Pulmonary artery endothelial cell (primary cell): Measurements from ENCODE around the gene SPECC1. TPM values are rescaled to one million over a fixed set of nuclear protein-coding genes. Genes with fewer than 3 reads are reported as not detected.
"Not testable (repeated sequence)": the region's sequence is repeated elsewhere in the genome, so short reads cannot be mapped to it uniquely, and the experiment has no call there.

Experiments used
- DNase-seq: peaks from one replicate; pipeline ENCODE4 v3.0.0-alpha.2; 2011; ENCODE audit warnings: low read depth, low spot score
- total RNA-seq: library from RNA; depleted of rRNA; stranded (reverse); fragments of >200 nt; gene quantifications from 2 replicates; pipeline ENCODE4 v1.2.3, GENCODE V29; 2014

SPECC1 gene, protein sequence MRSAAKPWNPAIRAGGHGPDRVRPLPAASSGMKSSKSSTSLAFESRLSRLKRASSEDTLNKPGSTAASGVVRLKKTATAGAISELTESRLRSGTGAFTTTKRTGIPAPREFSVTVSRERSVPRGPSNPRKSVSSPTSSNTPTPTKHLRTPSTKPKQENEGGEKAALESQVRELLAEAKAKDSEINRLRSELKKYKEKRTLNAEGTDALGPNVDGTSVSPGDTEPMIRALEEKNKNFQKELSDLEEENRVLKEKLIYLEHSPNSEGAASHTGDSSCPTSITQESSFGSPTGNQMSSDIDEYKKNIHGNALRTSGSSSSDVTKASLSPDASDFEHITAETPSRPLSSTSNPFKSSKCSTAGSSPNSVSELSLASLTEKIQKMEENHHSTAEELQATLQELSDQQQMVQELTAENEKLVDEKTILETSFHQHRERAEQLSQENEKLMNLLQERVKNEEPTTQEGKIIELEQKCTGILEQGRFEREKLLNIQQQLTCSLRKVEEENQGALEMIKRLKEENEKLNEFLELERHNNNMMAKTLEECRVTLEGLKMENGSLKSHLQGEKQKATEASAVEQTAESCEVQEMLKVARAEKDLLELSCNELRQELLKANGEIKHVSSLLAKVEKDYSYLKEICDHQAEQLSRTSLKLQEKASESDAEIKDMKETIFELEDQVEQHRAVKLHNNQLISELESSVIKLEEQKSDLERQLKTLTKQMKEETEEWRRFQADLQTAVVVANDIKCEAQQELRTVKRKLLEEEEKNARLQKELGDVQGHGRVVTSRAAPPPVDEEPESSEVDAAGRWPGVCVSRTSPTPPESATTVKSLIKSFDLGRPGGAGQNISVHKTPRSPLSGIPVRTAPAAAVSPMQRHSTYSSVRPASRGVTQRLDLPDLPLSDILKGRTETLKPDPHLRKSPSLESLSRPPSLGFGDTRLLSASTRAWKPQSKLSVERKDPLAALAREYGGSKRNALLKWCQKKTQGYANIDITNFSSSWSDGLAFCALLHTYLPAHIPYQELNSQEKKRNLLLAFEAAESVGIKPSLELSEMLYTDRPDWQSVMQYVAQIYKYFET
- 1.1 and 1.2 TPM in 2 replicates for total RNA-seq

DNA sequence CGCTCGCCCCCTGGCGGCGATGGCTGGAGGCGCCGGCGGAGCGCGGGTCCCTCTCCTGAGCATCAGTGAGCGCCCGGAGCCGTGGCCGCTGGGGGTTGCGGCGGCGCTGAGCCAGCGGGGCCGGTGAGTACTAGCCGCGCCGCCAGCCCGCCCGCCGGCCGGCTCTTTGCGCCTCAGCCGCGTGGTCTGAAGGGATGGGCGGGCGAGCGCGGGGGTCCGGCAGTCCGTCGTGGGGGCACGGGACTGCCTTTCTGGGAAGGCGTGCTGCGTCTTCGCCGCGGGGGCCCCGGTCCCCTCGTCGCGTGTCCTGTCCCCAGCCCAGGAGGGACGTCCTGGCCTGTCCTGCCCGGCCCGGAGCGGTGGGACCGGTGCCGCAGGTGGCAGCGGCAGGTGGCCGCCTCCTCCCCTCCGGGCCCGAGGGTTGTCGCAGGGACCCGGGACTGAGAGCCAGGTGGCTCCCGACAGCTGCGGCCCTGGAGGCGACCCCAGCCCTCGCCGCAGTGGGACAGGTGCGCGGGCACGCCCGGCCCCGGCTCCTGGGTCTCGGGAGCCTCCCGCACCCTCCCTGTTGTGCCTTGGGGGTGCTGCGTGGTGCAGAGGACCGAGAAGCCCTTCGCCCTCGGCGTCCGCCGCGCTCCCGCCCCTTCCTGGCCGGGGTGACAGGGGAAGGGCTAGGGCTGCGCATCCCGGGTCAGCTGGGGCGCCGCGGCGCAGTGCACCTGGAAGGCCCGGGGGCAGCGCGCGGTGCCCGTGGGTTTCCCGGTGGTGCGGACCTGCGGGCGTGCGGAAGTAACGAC is at the start of gene SPECC1:
Gene SPECC1, plus strand, starts transcription at position 58 of the 797 bp plus-strand sequence. CDS start 87,293 bp downstream, outside the sequence.
- DNase-seq: no peak

DNA sequence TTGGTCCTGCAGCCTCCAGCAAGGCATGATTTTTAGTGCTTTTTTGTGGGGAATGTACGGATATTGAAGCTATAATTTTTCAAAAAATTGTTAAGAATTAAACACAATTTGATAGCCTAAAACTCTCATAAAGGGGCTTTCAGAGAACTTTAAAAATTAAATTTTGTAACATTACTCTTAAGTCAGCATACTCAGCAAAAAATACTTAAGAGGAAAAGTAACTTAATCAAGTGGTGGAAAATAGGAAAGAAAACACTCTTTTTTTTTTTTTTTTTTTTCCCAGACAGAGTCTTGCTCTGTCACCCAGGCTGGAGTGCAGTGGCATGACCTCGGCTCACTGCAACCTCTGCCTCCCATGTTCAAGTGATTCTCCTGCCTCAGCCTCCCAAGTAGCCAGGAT is 46.2 kb upstream of the SPECC1 start:
- DNase-seq: not testable (repeated sequence)

DNA sequence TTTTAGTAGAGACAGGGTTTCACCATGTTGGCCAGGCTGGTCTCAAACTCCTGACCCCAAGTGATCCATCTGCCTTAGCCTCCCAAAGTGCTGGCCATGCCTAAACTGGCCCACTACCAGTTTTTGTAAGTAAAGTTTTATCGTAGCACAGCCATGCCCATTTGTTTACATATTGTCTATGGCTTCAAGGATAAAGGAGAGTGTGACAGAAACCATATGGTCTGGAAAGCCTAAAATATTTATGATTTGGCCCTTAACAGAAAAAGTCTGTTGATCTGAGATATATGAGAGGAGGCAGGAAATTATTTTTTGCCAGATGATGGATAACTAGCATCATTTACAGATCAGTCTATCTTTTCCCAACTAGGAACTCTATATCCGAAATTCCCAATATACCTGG is 36.0 kb upstream of the SPECC1 start:
- DNase-seq: no peak

DNA sequence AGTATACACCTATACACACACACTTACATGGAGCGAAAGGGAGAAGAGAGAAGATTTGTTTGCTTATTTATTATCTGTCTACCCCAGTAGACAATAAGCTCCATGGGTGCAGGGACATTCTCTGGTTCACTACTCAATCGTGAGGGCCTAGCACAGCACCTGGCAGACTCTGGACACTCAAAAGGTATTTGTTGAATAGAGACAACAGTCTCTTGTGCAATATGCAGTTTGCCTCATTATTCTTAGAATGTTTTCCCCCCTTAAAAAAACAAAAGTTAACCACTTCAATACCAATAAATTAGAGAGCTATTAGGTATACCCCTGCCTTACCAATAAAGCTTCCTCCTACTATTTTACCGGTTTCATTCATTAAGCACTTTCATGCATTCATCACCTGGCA is 33.6 kb upstream of the SPECC1 start:
- DNase-seq: no peak

DNA sequence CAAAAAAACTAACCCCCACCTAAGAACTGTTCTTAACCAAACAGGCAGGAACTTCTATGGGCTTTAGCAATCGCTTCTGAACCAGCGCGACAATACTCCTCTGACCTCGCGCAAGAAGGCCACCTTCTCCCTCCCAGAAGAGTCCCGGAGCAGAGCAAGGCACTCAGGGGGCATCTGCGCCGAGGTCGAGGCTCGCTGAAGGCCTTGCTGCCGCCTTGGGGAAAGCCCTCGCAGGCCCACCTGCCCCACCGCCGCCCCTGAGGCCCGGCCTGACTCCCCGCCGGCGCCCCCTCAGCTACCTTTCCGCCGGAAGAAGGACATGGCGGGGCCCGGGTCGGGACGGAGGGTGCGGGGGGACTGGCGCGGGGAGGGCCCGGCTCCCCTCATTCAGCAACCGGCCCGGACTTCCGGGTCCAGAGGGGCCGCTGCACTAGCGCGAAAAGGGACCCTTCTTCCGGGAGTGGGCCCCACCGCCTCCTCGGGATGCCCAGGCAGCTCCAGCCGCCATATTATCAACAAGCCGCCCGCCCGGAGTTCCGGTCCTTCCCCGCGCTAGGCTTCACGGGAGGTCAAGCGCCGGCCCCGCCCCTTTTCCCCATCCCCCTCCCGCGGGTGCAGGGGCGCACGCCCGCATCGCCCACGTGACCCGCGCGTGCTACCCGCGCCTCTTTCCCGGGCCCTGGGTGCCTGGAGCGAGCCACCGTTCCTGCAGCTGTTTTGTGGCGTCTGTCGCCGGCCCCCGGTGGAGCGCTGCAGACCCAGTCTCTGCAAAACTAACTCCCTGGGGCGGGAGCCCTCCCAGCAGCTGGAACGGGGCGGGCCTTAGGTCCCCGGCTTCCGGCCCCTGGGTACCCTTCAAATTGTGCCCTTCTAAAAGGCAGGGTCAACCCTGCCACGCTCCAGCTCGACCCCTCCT is 31.6 kb upstream of the SPECC1 start, which contains the start of gene AKAP10:
Gene AKAP10, minus strand, starts transcription at position 536 of the 916 bp plus-strand sequence. Its CDS starts 149 bp downstream, at position 387.
- DNase-seq: peak; percentile 15

DNA sequence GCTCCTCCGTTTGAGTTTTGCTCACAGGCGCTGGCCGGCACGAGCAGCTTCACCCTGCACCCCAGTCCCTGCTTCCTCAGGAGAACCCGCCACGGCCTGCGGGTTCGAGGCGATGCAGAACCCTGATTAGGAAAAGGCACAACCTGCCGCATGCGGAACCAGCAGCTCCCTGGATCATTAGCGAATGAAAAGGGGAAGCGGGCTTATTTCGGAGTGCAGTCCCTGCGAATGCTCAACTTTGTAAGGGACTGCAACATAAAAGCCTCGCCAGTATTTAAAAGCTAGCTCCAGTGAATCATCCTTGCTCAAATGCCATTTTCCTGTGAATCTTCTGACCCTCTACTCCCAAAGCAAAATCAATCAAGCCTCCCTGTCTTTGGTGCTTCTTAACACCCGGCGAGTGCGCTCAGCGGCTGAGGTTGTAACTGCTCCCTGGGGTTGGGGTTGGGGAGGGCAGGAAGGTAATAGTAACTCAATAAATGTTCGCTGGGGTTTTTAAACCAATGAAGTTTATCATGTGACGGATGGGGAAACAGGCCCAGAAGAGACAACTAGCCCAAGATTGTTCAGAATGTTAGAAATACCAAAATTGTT is 30.9 kb upstream of the SPECC1 start:
- DNase-seq: no peak

DNA sequence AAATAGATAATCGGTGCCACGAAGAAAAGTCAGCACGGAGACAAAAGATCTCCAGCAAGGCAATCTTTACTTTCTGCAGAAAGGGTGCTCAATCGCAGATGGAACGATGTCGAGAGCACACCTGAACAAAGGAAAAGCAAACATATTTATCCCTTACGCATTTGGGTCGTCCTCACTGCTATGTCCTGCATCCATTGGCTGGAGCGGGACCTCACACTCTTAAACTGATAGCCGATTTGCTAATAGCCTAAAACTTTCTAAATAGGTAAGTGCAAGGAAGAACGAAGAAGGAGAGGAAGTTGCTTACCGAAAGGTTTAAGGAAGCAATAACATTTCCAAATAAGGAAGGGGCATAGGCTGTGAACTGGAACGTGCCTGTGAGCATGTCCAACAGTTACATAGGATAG is 30.4 kb upstream of the SPECC1 start:
- no peak for DNase-seq

DNA sequence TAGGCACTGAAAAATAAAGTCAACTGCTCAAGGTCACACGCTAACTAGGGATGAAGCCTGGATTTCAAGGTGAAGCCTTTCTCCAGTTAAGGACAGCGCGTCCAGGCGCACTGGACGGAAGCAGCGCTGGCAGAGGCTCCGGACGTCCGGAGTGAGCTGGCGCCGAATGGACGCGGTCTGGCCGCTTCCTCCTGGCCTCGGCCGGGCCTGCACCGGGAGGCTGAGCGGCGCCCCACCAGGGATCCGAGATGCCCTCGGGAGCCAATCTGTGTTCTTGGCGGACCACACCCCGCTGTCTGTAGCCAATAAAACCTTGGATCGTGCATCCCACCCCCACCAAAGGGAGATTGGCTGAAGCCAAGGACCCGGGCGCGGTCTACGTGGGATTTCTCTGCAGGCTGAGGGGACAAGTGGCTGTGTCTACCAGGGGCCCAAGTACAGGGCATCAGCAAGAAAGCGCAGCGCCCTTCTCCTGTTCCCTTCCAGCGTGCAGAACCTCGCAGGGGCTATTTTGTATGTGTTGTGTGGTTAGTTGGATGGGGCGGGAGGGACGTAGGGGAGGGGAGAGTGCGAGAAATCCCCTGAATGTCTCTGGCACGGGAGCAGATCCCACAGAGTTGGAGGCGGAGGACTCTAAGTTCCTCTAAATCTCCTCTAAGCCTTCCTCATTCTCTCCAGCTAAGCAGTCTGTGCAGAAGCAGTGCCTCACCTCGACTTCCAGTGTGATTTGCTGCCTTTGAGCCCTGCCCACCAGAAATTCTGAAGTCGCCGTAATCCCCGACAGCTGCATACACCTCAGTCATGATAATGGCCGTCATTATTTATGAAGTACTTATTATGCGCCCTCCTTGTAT is 29.0 kb upstream of the SPECC1 start:
- DNase-seq: no peak

DNA sequence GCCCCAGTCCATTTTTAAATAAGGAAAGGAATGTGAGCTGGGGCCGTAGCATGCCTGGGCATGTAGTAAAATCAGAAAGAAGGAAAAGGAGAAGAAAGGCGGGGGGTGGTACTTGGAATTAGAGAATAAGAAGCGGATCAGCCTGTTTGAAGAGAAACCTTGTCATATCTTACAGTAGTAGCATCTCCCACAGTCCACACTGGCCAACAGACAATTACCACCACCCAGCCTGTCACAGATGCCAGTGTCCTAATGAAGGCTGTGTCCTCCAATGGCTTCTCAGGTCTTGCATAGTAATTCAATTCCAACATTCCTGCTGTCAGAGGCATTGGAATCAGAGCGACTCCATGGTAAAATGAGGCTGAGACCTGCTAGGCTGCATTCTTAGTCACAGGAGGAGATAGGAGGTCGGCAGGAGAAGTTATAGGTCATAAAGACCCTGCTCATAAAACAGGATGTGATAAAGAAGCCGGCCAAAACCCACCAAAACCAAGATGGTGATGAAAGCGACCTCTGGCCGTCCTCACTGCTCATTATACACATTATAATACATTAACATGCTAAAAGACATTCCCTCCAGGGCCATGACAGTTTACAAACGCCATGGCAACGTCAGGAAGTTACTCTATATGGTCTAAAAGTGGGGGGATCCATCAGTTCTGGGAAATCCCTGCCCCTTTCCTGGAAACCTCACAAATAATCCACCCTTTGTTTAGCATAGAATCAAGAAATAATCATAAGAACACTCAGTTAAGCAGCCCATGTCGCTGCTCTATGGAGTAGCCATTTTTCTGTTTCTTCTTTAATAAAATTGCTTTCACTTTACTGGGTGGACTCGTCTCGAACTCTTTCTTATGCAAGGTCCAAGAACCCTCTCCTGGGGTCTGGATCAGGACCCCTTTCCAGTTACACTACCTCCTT is 22.0 kb upstream of the SPECC1 start:
- DNase-seq: no peak

DNA sequence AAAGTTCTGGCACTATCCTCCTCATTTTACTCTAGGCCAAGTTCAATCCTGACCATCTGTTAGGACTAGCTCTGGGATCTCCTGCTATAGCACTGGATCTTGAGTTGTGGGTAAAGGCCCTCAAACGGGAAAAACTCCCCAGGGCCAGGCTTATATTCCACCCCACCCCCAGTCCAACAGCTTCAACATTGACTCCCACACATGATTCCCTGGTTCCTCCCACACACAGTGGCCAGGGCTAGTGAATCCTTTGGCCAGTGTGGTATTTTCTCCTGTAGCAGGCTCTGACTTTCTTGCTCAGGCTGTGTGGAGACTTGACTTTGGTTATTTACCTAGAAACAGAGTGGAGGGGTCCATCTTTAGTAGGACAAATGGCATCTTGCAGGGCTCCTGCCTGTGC is 21.3 kb upstream of the SPECC1 start:
- no peak for DNase-seq

DNA sequence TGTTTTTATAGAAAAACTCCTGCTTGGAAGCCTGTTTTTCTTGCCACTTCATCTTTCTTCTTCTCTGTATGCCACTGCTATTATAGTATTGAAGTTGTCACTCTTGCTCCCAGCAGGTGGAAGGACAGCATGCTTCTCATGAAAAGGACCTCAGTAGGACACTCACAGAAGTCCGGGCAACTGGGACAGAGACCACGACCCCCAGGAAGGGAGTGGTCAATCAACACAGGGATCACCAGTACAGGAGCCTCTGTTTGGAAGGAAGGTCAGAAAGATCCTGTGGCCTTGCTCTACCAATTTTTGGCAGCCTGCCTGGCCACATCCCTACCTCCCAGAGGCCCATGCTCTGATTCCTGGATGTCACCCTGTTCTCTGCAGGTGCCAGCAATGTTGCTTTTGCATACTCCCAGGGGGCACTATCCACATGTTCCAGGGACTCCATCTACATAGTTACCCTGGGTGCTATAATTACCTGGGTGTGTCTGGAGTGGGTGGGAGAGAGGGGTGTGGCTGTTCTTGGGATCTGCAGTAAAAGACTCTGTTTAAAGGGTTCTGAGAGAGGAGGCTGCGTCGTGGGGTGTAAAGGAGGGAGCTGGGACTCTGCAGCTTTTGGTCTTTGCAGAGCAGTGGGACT is 17.8 kb upstream of the SPECC1 start:
- no peak for DNase-seq

DNA sequence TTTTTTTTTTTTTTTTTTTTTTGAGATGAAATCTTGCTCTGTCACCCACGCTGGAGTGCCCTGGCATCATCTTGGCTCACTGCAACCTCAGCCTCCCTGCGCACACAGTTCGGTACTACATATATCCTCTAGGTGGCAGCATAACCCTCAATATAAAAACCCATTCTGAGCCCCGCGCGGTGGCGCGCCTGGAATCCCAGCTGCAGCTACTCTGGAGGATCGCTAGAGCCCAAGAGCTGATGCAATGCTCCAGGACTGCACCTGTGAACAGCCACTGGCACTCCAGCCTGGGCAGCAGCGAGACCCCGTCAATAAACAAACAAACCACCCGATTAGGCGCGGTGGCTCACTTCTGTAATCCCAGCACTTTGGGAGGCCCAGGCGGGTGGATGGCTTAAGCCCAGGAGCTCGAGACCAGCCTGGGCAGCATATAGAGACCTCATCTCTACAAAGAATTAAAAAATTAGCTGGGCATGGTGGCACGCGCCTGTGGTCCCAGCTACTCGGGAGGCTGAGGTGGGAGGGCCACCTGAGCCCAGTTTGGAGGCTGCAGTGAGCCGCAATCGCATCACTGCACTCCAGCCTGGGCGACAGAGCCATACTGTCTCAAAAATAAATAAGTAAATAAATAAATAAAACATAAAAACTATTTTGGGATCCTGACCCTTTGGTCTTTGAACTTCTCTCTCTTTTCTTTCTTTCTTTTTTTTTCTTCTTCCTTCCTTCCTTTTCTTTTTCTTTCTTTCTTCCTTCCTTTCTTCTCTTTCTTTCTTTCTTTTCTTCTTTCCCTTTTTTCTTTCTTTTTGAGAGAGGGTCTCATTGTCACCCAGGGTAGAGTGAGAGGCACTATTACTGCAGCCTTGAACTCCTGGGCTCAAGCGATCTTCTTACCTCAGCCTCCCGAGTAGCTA is 16.1 kb upstream of the SPECC1 start:
- DNase-seq: peak; percentile 43

DNA sequence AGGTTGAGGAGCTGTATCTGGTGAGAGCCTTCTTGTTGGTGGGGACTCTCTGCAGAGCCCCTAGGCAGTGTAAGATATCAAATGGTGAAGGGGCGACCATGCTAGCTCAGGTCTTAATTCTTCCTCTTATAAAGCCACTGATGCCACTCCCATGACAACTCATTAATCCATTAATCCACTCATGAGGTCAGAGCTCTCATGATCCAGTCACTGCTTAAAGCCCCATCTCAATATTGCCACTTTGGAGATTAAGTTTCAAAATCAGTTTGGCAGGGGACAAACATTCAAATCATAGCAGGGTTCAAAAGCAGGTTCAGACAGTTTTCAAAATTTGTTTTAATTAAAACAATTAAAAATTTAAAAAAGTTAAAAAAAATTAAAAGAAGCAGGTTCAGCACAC is 13.1 kb upstream of the SPECC1 start:
- DNase-seq: no peak

DNA sequence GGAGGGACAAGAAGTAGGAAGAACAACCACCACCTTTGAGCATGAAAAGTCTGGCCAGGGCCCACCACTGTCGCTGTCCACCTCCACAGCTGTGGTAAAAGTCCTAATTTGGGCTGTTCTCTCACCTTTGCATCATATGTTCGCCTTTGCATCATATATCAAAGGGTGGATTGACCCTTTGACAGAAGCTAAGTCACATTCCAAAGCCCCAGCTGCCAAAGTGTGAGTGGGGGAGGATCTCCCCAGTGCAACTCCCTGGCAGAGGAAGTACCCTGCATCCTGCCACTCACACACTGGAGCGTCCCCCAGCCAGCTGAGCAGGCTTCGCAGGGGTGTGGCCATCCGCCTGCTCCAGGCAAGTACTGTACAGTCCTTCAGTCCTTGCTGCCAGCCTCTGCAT is 12.7 kb upstream of the SPECC1 start:
- DNase-seq: no peak

DNA sequence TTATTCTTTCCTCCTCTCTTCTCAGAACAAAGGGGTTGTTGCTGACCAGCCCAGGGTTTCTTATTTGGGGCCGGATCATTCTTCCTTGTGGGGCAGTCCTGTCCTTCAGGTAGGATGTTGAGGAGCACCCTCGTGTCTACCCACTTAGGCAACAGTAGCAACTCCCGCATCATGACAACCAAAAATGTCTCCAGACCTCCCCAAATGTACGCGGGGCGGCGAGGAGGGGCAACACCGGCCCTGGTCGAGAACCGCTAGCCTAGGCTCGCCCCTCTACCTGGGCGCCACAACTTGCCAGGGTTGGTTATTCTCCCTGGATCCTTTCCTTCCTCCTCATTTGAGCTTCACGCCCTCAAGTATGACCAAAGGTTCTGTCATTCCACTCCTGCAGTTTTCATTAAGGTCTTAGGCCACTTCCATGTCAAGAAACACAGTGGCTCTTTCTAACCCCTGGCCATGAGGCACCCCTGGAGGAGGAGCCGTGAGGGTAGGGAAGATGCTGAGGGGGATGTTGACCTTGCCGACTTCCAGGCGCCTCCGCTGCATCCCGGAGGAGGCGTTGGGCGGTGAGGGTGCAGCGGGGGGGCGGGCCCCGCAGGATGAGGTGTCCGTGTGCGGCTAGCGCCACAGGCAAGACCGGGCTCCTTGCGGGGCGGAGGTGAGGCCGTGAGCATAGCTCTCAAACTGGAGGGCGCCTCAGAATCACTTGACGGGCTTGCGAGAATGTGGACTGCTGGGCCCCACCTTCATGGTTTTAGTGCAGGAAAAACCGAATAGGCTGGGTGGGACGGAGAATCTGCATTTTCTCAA is 712 bp upstream of the SPECC1 start:
- DNase-seq: no peak

DNA sequence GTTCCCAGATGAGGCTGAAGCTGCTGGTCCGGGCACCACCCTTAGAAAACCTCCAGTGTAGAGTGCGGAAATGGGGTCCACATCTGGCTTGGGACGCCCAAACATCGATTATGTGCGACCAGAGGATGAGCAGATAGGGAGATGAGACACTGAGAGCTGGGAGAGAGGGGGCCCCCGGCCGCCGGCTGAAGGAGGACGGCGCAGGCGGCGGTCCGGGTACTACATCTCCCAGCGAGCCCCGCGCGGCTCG is 182 bp upstream of the SPECC1 start:
- no peak for DNase-seq
